UCSD-AML1 (cell line): Measurements from ENCODE around the gene SVOP.

Source experiments
- DNase-seq: peaks from one replicate; lab custom pipeline; 2025; ENCODE audit not compliant: unreplicated experiment; lab: John Stamatoyannopoulos, UW

The SVOP gene

DNA sequence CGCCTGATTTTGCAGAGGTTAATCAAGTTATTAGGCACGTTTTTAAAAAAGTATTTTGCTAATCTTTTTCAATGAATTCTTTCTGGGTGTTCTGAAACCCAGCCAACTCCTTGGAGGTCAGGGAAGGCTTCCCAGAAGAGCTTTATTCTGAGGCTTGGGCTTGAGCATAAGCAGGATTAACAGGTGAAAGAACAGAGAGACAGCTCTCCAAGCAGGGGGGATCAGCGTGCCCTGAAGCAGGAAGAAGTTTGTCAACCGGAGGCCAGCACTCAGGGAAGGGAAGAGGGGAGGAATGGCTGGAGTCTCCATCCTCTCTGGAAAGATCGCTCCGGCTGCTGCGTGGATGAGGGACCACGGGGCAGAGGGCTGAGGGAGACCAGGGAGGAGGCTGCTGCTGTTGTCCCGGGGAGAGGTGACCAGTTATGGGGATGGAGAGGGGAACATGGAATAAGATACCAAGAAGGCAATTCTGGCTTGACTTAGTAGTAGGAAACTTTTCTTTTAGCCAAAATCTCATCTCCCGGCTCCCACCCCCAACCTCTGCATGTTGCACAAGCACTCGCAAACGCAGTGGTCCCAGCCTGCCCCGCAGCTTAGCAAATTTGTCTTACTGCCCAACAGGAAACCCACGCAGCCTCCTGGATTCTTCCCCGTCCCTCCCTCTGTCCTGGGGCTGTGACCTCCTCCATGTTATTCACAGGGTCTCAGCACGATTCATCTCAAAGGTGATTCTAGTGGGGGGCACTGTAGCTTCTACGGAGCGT is 162.4 kb downstream of the SVOP start:
- DNase-seq, result no peak
